Peyer's patch (tissue), 4 donors: ENCODE data around the gene RAET1E. TPM values are rescaled to one million over a fixed set of nuclear protein-coding genes. Genes with fewer than 3 reads are reported as not detected.

ENCODE experiments used
- DNase-seq, 3 donors: peaks; one replicate each; pipeline ENCODE4 v3.0.0-alpha.2; 2017 to 2019
- H3K27ac ChIP-seq, 4 donors: fragments of 200-600 bp; sonication (generic); one replicate each; pipeline ENCODE4 v1.5.1; 2016 to 2019
- H3K27me3 ChIP-seq, 2 donors: fragments of 200-600 bp; sonication (generic); one replicate each; pipeline ENCODE4 v1.5.1; 2019
- H3K36me3 ChIP-seq, 3 donors: fragments of 200-600 bp; sonication (generic); one replicate each; pipeline ENCODE4 v1.5.1; 2016 to 2019
- H3K4me1 ChIP-seq, 4 donors: fragments of 200-600 bp; sonication (generic); one replicate each; pipeline ENCODE4 v1.5.1; 2016 to 2019
- H3K4me3 ChIP-seq, 4 donors: fragments of 200-600 bp; sonication (generic); 1 replicate in 3 of 4; 2 replicates in 1 of 4; pipeline ENCODE4 v1.5.1; 2016 to 2019; ENCODE audit warnings: mild to moderate bottlenecking in 1 of 4
- H3K9me3 ChIP-seq, 4 donors: fragments of 200-600 bp; sonication (generic); one replicate each; pipeline ENCODE4 v1.5.1; 2016 to 2019; ENCODE audit warnings: mild to moderate bottlenecking in 1 of 4
- POLR2A ChIP-seq, 2 donors: fragments of 450-650 bp; IDR thresholded peaks; one replicate each; pipeline ENCODE4 v1.5.1; 2017; ENCODE audit warnings: antibody characterized with exemption in 2 of 2, mild to moderate bottlenecking in 2 of 2, moderate library complexity in 2 of 2
- total RNA-seq, 4 donors: library from RNA; depleted of rRNA; stranded (reverse); fragments of >200 nt; gene quantifications; one replicate each; pipeline ENCODE4 v1.1.0, GENCODE V29; 2016
- TF ChIP-seq, protein P1 (sequence below), 6 experiments: fragments of 450-650 bp in 4 of 6; fragments of 200-600 bp in 2 of 6; sonication (generic) in 1 of 6; IDR thresholded peaks; one replicate each; pipeline ENCODE4 v1.5.1; 2017 to 2019; ENCODE audit warnings: antibody characterized with exemption in 6 of 6, mild to moderate bottlenecking in 3 of 6, moderate library complexity in 1 of 6

RAET1E gene
- total RNA-seq, 4 donors from 2014 or later = not detected

DNA sequence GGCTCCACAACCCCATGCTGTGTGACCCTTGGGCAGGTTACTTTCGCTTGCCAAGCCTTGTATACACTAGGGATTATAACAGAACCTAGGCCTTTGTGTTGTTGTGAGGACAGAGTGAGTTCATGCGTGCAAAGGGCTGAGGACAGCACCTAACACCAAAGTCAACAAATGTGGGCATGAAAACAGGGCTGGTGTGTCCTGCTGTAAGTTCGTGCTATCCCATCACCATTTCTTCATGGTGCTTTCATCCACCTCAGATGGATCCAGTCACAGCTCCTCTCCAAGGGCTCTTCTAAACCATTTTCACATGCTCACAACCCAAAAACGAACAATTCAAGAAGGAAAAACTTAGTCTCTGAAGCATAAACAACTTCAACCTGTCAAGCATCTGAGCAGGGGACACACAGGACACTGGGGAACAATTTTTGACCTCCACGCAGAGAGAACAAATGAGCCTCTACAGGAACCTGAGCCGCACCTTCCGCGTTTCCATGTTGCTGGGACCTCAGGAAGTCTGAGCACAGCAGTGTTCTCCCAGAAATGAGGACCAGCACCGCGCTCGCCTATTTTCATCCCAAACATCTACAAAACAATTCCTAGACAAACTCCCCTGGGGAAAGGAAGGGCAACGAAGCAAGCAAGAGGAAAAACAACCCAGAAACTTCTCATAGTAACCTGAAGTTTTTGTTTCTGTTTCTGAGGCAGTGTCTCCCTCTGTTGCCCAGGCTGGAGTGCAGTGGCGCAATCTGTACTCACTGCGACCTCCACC, 36.9 kb downstream of the RAET1E start:
- no peaks in the 10 kb centered on the region for H3K27me3 ChIP-seq
- H3K27ac ChIP-seq = no peak overlapping the region
- TF ChIP-seq, protein P1, sequence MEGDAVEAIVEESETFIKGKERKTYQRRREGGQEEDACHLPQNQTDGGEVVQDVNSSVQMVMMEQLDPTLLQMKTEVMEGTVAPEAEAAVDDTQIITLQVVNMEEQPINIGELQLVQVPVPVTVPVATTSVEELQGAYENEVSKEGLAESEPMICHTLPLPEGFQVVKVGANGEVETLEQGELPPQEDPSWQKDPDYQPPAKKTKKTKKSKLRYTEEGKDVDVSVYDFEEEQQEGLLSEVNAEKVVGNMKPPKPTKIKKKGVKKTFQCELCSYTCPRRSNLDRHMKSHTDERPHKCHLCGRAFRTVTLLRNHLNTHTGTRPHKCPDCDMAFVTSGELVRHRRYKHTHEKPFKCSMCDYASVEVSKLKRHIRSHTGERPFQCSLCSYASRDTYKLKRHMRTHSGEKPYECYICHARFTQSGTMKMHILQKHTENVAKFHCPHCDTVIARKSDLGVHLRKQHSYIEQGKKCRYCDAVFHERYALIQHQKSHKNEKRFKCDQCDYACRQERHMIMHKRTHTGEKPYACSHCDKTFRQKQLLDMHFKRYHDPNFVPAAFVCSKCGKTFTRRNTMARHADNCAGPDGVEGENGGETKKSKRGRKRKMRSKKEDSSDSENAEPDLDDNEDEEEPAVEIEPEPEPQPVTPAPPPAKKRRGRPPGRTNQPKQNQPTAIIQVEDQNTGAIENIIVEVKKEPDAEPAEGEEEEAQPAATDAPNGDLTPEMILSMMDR (IDR thresholded peaks at IDR 0.05) = no peak
- TF ChIP-seq POLR2A (IDR thresholded peaks at IDR 0.05) = no peak
- H3K4me1 ChIP-seq = peaks cover 0 to 22% (median 10%) of the 10 kb centered on the region in 4 donors
- no peak overlapping the region for H3K4me3 ChIP-seq
- H3K36me3 ChIP-seq = no peaks in the 10 kb centered on the region
- DNase-seq = no peak
- no peaks in the 10 kb centered on the region for H3K9me3 ChIP-seq

DNA sequence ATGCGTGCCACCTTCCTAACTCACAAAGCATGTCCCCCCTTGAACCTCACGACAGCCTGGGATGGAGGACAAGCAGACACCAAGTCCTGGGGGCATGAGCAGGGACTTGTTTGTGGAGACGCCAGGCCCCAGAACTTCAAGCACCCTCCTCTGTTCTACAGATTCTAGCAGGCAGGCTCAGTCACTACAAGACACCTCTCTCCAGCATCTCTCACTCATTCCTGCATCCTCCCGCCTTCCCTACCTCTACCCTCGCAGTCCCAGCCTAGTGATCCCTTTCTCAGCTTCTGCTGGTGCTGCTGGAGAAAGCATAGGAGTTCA, 37.4 kb downstream of the RAET1E start:
- no peak for DNase-seq
- H3K36me3 ChIP-seq = no peaks in the 10 kb centered on the region
- H3K27ac ChIP-seq = no peak overlapping the region
- H3K4me3 ChIP-seq = no peak overlapping the region
- H3K27me3 ChIP-seq = no peaks in the 10 kb centered on the region
- peaks cover 0 to 22% (median 10%) of the 10 kb centered on the region in 4 donors for H3K4me1 ChIP-seq
- H3K9me3 ChIP-seq = no peaks in the 10 kb centered on the region
- TF ChIP-seq, protein P1 (IDR thresholded peaks at IDR 0.05) = no peak
- TF ChIP-seq POLR2A (IDR thresholded peaks at IDR 0.05) = no peak

DNA sequence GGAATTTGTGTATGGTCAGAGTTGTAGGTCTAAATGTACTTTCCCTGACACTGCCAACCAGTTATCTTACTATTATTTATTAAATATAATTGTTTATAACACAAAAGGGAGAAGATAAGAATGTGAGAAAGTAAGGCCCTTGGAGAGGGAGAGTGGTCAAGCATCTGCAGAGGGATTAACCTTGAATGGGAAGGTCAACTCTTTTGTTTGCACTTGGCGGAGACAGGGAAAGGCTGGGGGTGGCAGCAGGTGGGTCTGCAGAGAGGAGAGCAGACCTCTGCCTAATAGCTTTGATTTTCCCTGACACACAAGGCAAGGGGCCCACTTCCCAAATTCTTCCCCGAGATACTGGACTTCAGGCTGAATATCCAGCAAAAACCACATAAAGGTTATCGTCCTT, 38.0 kb downstream of the RAET1E start:
- H3K27ac ChIP-seq = no peak overlapping the region
- H3K4me1 ChIP-seq = peaks cover 0 to 22% (median 10%) of the 10 kb centered on the region in 4 donors
- H3K27me3 ChIP-seq = no peaks in the 10 kb centered on the region
- no peak for TF ChIP-seq POLR2A (IDR thresholded peaks at IDR 0.05)
- TF ChIP-seq, protein P1 (IDR thresholded peaks at IDR 0.05) = no peak
- no peaks in the 10 kb centered on the region for H3K36me3 ChIP-seq
- H3K4me3 ChIP-seq = no peak overlapping the region
- DNase-seq = no peak
- H3K9me3 ChIP-seq = no peaks in the 10 kb centered on the region

DNA sequence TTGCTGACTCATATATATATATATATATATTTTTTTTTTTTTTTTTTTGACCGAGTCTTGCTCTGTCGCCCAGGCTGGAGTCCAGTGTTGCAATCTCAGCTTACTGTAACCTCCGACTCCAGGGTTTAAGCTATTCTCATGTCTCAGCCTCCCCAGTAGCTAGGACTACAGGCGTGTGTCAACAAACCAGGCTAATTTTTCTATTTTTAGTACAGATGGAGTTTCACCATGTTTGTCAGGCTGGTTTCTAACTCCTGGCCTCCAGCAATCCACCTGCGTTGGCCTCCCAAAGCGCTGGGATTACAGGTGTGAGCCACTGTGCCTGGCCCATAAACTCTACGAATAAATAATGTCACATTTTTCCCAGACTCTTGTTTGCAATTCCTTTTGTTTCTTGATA, 38.5 kb downstream of the RAET1E start:
- no peak for DNase-seq
- Histone ChIP-seq H3K9me3 (no peaks in the 10 kb centered on the region), H3K27me3 (no peaks in the 10 kb centered on the region), H3K36me3 (no peaks in the 10 kb centered on the region), H3K4me1 (peaks cover 0 to 16% (median 8%) of the 10 kb centered on the region in 4 donors), H3K4me3 (no peak overlapping the region), H3K27ac (no peak overlapping the region)
- TF ChIP-seq, protein P1 (IDR thresholded peaks at IDR 0.05) = no peak
- no peak for TF ChIP-seq POLR2A (IDR thresholded peaks at IDR 0.05)

DNA sequence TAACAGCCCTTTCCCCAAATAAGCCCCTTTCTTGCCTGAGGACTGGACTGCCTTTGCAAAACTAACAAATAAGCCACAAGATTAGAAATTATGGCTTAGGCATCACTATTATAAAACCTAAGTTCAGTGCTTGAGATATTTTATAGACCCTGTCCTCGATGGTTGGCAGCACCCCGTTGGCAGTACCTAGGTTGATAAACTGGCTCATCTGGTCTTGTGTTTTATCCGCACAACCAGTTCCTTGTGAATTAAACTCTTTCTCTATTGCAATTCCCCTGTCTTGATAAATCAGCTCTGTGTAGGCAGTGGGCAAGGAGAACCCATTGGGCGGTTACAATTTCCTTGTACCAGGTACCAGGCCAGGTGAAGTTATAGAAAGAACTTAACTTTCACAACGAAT, 40.4 kb downstream of the RAET1E start:
- Histone ChIP-seq H3K27me3 (no peaks in the 10 kb centered on the region), H3K4me3 (no peak overlapping the region), H3K27ac (no peak overlapping the region), H3K36me3 (no peaks in the 10 kb centered on the region), H3K9me3 (no peaks in the 10 kb centered on the region), H3K4me1 (peaks cover 0 to 9% (median 2%) of the 10 kb centered on the region in 4 donors)
- no peak for TF ChIP-seq POLR2A (IDR thresholded peaks at IDR 0.05)
- TF ChIP-seq, protein P1 (IDR thresholded peaks at IDR 0.05) = no peak
- DNase-seq = no peak
